Erythroblast (primary cell): ENCODE data around the gene CSNK1G2.

Experiments used
- GATA1 ChIP-seq: IDR thresholded peaks from 2 replicates; pipeline ENCODE4 v1.6.1; 2011; ENCODE audit warnings: low read depth, mild to moderate bottlenecking, control low read depth, low read length, moderate library complexity
- POLR2A ChIP-seq: IDR thresholded peaks from 2 replicates; pipeline ENCODE4 v1.6.1; 2011; ENCODE audit warnings: mild to moderate bottlenecking, low read length

GRCh38 chr19:1931445-1931844 lies 9.5 kb upstream of the CSNK1G2 start:
- TF ChIP-seq POLR2A (no peak), GATA1 (no peak)
